Measurements from ENCODE around the gene ZKSCAN1. TPM values are rescaled to one million over a fixed set of nuclear protein-coding genes. Genes with fewer than 3 reads are reported as not detected.

ZKSCAN1 gene
- total RNA-seq, 1 experiment from 2014 or later: 70.3 TPM

GRCh38 chr7:100090527-100091410 lies 75.4 kb downstream of the ZKSCAN1 start:
- no peak overlapping the region for H3K27ac ChIP-seq
- TF ChIP-seq, protein P1, sequence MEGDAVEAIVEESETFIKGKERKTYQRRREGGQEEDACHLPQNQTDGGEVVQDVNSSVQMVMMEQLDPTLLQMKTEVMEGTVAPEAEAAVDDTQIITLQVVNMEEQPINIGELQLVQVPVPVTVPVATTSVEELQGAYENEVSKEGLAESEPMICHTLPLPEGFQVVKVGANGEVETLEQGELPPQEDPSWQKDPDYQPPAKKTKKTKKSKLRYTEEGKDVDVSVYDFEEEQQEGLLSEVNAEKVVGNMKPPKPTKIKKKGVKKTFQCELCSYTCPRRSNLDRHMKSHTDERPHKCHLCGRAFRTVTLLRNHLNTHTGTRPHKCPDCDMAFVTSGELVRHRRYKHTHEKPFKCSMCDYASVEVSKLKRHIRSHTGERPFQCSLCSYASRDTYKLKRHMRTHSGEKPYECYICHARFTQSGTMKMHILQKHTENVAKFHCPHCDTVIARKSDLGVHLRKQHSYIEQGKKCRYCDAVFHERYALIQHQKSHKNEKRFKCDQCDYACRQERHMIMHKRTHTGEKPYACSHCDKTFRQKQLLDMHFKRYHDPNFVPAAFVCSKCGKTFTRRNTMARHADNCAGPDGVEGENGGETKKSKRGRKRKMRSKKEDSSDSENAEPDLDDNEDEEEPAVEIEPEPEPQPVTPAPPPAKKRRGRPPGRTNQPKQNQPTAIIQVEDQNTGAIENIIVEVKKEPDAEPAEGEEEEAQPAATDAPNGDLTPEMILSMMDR (conservative IDR thresholded peaks at IDR 0.05): no peak
- no peak for TF ChIP-seq EZH2 (IDR thresholded peaks at IDR 0.05; ENCODE audit: low read depth)

More at GRCh38 chr7:100090527-100091410, 75.4 kb downstream of the ZKSCAN1 start:
- Histone ChIP-seq H3K36me3 (ENCODE audit: low read depth) (peaks cover 17% of the 10 kb centered on the region), H3K9me2 (ENCODE audit: insufficient read depth) (no peaks in the 10 kb centered on the region), H3F3A (ENCODE audit: insufficient read depth, low read depth) (peaks cover 76% of the 10 kb centered on the region), H3K9me3 (ENCODE audit: insufficient read depth, low read depth) (no peaks in the 10 kb centered on the region), H3K27me3 (ENCODE audit: insufficient read depth, low read depth) (no peaks in the 10 kb centered on the region), H3K4me3 (no peak overlapping the region), H3K4me2 (peak overlapping the region; percentile 97; the same call in 1 of the 2 replicates), H2AFZ (no peak overlapping the region), H4K20me1 (ENCODE audit: insufficient read depth) (peaks cover 16% of the 10 kb centered on the region; the same call in 1 of the 2 replicates), H3K4me1 (replicated peaks; ENCODE audit: insufficient read depth) (peaks cover 26% of the 10 kb centered on the region), H3K79me2 (ENCODE audit: low read depth) (peaks cover 7% of the 10 kb centered on the region; the same call in 1 of the 2 replicates)
- POLR2A ChIA-PET (ENCODE audit: unreplicated experiment): interaction anchor here (0.5 kb wide), 1 partner anchor 8 kb away, joined by 5 read pairs; no protein-coding TSS in a partner anchor
- DNase-seq: no peak
- intact Hi-C loops (cut with micrococcal nuclease; ENCODE audit: unreplicated experiment): no loop called here
- BruUV-seq (replicated peaks): no TSS peak
- CTCF ChIA-PET: no interaction called here

Other genes starting within 250 kb of the ZKSCAN1 start
- not detected in 2 replicates for gene CYP3A4, start 231.4 kb upstream of the ZKSCAN1 start, total RNA-seq (2021)
- gene CYP3A43, start 187.6 kb upstream of the ZKSCAN1 start, total RNA-seq (2021): not detected in 2 replicates
- gene OR2AE1, start 138.6 kb upstream of the ZKSCAN1 start, total RNA-seq (2021): not detected in 2 replicates
- gene TRIM4, start 96.1 kb upstream of the ZKSCAN1 start, total RNA-seq (2021): 34.0 and 35.8 TPM in 2 replicates
- not detected in 2 replicates for gene GJC3, start 86.0 kb upstream of the ZKSCAN1 start, total RNA-seq (2021)
- gene AZGP1, start 39.6 kb upstream of the ZKSCAN1 start, total RNA-seq (2021): 0.70 TPM in 1 of 2 replicates, not detected in the other
- 8.9 and 9.7 TPM in 2 replicates for gene ZSCAN21, start 34.2 kb downstream of the ZKSCAN1 start, total RNA-seq (2021)
- gene ZNF3, start 66.1 kb downstream of the ZKSCAN1 start, total RNA-seq (2021): 35.2 and 39.0 TPM in 2 replicates
- 120 and 145 TPM in 2 replicates for gene COPS6, start 73.4 kb downstream of the ZKSCAN1 start, total RNA-seq (2021)
- gene MCM7, start 85.8 kb downstream of the ZKSCAN1 start, total RNA-seq (2021): 195 and 238 TPM in 2 replicates
- gene AP4M1, start 86.0 kb downstream of the ZKSCAN1 start, total RNA-seq (2021): 18.1 and 26.2 TPM in 2 replicates
- 91.4 and 108 TPM in 2 replicates for gene TAF6, start 103.8 kb downstream of the ZKSCAN1 start, total RNA-seq (2021)
- 10.3 and 10.5 TPM in 2 replicates for gene CNPY4, start 104.0 kb downstream of the ZKSCAN1 start, total RNA-seq (2021)
- gene MBLAC1, start 111.4 kb downstream of the ZKSCAN1 start, total RNA-seq (2021): 0.70 and 1.4 TPM in 2 replicates
- 160 and 285 TPM in 2 replicates for gene LAMTOR4, start 133.3 kb downstream of the ZKSCAN1 start, total RNA-seq (2021)
- gene TRAPPC14, start 143.1 kb downstream of the ZKSCAN1 start, total RNA-seq (2021): 20.5 and 23.4 TPM in 2 replicates
- gene GAL3ST4, start 153.0 kb downstream of the ZKSCAN1 start, total RNA-seq (2021): 1.4 and 2.7 TPM in 2 replicates
- 4.5 and 10.0 TPM in 2 replicates for gene GPC2, start 161.8 kb downstream of the ZKSCAN1 start, total RNA-seq (2021)
- gene STAG3, start 162.3 kb downstream of the ZKSCAN1 start, total RNA-seq (2021): 0.83 and 1.4 TPM in 2 replicates
- 0.95 and 1.1 TPM in 2 replicates for gene PVRIG, start 204.4 kb downstream of the ZKSCAN1 start, total RNA-seq (2021)

All from PC-9 (cell line).